Astrocyte (in vitro differentiated cells and primary cell): ENCODE measurements around the gene SLC25A17.

ENCODE experiments used
- CTCF ChIP-seq: IDR thresholded peaks from 2 replicates; pipeline ENCODE4 v1.5.1; 2011; ENCODE audit warnings: low read depth, mild to moderate bottlenecking, inconsistent platforms, low read length, moderate library complexity; ENCODE audit not compliant: insufficient read depth
- EZH2 ChIP-seq: IDR thresholded peaks from 2 replicates; pipeline ENCODE4 v1.6.1; 2012; ENCODE audit warnings: mild to moderate bottlenecking, low read length, inconsistent platforms; ENCODE audit not compliant: insufficient read depth

GRCh38 chr22:40743768-40744167, 75.4 kb downstream of the SLC25A17 start:
- TF ChIP-seq CTCF (no peak), EZH2 (no peak)
